Activated CD4-positive, alpha-beta T cell treated with anti-CD3 and anti-CD28 coated beads, Interleukin-10, Interleukin-2, amounts not matched to agents 100 ng/mL and 50 ng/mL, durations not matched to agents 16 hours and 8 hours (primary cell): ENCODE results near the gene EFCAB8.
"Not testable (repeated sequence)": the region's sequence is repeated elsewhere in the genome, so short reads cannot be mapped to it uniquely, and the experiment has no call there.

ENCODE experiments used
- DNase-seq: peaks from one replicate; pipeline ENCODE4 v3.0.0-alpha.2; 2020

The EFCAB8 gene

DNA sequence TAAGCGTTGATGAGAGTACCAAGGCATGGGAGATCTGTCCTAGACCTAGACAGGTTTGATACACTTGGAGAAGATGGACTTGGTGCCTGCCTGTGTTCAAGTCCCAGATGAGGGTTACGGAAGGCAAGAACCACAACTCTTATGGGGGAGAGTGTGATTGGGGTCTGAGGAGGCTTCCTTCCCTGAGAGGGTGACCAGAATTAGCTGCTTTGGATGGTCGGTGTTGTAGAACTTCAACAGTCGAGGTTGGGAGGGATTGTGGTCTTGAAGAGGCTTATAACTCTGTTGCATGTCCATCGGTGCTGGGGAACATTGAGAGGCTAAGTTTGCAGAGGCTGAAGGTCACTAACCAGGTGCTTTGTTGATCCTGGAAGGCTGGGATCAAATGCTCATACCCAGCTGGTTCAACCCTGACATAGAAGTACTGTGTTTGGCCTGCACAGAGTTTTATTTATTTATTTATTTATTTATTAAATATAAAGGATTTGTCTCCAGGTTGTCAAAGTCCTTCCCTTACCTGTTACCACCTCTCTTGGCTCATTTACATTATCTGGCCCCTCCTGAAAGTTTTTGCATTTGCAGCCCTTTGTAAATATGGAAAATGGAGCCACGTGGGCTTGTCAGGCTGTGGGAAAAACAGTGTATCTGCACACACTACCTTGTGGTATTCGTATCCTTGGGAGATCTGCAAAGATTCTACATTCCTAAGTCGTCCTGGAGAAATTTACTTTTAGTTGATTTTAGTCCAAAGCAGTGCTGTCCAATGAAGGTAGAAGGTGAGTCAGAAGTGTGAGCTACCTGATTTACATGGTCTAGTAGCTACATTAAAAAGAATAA, 15.8 kb upstream of the EFCAB8 start:
- no peak for DNase-seq

DNA sequence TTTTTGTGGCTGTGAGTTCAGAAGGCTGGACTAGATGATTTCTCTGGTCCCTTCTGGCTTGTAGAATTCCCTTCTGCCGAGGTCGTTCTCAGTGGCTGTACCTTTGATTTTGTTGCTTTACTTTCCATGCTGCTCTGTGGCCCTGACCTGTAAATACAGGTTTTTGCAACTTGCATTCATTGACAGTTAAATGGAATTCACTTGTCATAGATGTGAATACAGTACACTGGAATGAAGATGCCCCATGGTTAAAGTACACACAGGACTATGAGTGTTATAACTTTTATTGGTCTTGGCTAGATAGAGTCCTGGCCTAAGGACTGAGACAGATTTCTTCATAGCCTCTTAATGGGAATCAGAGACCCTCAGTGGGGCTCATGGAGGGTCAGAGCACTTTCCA, 12.9 kb upstream of the EFCAB8 start:
- DNase-seq, result no peak

GRCh38 chr20:32846852-32847251, 11.9 kb upstream of the EFCAB8 start:
- DNase-seq, result no peak

GRCh38 chr20:32847964-32848363, 10.8 kb upstream of the EFCAB8 start:
- DNase-seq, result no peak

DNA sequence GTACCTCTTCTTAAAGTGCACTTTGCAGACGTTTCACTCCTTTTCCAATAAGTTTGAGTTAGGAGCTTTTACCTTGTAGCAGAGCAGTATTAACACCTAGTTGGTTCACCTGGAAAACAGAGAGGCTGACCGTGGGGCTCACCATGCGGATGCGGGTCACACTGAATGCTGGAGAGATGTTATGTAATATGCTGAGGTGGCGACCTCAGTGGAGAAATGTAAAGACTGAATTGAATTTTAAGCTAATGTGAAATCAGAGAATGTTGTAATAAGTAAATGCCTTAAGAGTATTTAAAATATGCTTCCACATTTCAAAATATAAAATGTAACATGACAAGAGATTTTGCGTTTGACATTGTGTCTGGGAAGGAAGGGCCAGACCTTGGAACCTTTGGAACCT, 9.9 kb upstream of the EFCAB8 start:
- DNase-seq, result no peak

GRCh38 chr20:32849577-32849976, 9.1 kb upstream of the EFCAB8 start:
- no peak for DNase-seq

GRCh38 chr20:32855387-32855786, 3.3 kb upstream of the EFCAB8 start:
- DNase-seq, result no peak

GRCh38 chr20:32858189-32858588, 534 bp upstream of the EFCAB8 start:
- DNase-seq, result no peak

DNA sequence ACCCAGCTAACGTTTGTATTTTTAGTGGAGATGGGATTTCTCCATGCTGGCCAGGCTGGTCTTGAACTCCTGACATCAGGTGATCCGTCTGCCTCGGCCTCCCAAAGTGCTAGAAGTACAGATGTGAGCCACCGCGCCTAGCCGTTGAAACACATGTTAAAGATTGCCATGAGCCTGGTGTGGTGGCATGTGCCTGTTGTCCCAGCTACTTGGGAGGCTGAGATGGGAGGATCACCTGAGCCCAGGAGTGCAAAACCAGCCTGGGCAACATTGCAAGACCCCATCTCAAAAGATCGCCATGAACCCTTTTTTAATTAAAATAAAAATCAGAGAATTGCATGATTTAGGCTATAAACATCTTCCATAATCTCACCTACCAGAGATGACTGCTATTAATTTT, 2.7 kb downstream of the EFCAB8 start:
- no peak for DNase-seq

- no peak for DNase-seq
Measured at GRCh38 chr20:32869562-32869961, 10.8 kb downstream of the EFCAB8 start.

GRCh38 chr20:32870526-32870925, 11.8 kb downstream of the EFCAB8 start:
- not testable (repeated sequence) for DNase-seq

GRCh38 chr20:32870985-32871384, 12.3 kb downstream of the EFCAB8 start:
- DNase-seq, result no peak

GRCh38 chr20:32871627-32872160, 13.0 kb downstream of the EFCAB8 start:
- no peak for DNase-seq

DNA sequence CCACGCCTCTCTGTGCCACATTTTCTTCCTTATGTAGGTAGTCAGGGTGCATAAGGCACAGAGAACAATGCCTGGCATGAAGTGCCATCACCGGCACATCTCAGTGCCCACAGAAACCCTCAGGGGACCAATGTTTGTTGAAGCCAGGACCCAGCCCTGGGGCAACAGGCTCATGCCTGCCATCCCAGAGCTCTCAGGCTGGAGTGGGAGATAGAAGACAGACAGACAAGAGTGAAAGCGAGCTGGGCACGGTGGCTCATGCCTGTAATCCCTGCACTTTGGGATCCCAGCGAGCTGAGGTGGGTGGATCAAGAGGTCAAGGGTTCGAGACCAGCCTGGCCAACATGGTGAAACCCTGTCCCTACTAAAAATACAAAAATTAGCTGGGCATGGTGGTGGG, 13.5 kb downstream of the EFCAB8 start:
- DNase-seq, result no peak

- DNase-seq, result no peak
Measured at GRCh38 chr20:32875673-32876072, 16.9 kb downstream of the EFCAB8 start.

DNA sequence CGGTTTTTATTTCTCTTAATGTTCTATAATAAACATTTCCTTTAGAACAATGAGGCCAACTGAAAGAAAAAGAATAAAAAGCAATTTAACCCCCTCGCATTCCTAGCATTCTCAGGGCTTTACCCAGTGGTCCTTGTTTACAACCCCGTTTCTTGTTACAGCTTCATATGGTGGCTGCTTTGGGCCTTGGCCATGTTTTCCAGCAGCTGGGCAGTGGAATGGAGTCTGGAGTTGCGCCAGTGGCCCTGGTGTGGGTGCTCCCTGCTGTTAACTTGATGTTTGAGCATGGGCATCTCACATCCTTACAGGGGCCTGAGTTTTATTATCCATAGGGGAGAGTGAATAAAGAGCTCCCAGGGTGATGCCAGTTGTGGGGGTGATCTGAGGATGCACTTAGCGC, 18.8 kb downstream of the EFCAB8 start:
- DNase-seq, result no peak

GRCh38 chr20:32878820-32879219, 20.1 kb downstream of the EFCAB8 start:
- DNase-seq, result no peak

GRCh38 chr20:32879538-32879937, 20.8 kb downstream of the EFCAB8 start:
- DNase-seq, result no peak

GRCh38 chr20:32880635-32881034, 21.9 kb downstream of the EFCAB8 start:
- DNase-seq, result no peak

GRCh38 chr20:32883081-32883480, 24.4 kb downstream of the EFCAB8 start:
- DNase-seq, result no peak

- DNase-seq, result no peak
Measured at GRCh38 chr20:32885185-32885584, 26.5 kb downstream of the EFCAB8 start.

- DNase-seq, result no peak
Measured at GRCh38 chr20:32885952-32886351, 27.2 kb downstream of the EFCAB8 start.

DNA sequence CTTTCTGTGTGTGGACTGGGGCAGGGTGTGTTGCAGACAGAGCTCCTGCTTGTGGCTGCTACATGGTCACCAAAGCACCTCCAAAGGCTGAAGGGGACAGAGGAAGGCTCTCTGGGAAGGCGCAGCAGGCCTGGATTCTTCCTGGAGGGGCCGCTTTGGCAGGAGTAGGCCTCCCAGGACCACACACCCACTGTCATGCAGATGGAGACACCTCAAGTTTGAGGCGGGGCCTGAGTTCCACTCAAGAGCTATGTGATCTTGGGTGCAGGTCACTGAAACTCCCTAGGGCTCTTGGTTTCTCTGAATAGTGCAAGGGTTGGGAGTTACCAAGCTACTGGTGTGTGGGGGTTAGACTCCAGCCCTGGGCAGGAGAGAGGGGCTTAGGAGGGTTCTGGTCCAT, 27.9 kb downstream of the EFCAB8 start:
- DNase-seq, result no peak

- no peak for DNase-seq
Measured at GRCh38 chr20:32887492-32887891, 28.8 kb downstream of the EFCAB8 start.

DNA sequence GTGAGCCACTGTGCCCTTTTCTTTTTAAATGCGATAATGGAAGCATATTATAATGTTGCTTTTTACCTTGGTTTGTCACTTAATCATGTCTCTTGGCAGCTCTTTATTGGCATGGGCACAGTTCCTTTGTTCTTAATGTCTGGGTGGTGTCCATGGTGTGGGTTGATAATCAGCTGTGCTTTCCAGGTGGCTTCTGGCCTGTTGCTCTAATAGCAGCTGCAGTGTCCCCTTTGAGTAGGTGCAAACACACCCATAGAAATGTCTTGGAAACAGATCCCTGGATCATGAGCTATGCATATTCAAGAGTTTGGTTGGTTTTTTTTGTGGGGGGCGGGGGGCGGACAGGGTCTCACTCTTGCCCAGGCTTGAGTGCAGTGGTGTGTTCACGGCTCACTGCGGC, 29.9 kb downstream of the EFCAB8 start:
- no peak for DNase-seq
